ENCODE results near the gene TLNRD1.

DNA sequence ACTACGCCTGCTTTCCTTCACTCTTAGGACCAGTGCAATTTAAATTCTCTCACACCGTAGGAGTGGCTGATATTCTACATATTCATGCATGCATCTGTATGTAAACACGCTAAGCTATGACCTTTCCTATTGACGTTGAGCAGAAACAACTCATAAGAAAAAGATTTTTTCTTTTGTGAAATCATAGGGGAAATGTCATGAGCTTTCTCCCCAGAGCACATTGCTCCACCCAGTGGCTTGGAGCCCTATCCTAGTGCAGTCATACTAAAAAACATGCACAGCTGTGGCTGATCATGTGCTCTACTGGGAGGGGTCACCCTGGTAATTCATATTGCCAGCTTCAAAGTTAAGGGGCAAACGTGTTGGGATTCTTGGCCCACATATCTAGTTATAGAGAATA, 9.3 kb upstream of the TLNRD1 start:
- TF ChIP-seq POLR2A (IDR thresholded peaks at IDR 0.05) (no peak), CTCF (IDR thresholded peaks at IDR 0.05) (no peak)
